Parathyroid adenoma (tissue), 2 donors: Measurements from ENCODE around the gene RUFY2.

Experiments used
- H2AFZ ChIP-seq: fragments of 300-600 bp; sonication (generic); one replicate; pipeline ENCODE4 v1.7.0; 2017; ENCODE audit warnings: antibody characterized with exemption, mild to moderate bottlenecking
- H3K27ac ChIP-seq: fragments of 300-600 bp; sonication (generic); one replicate; pipeline ENCODE4 v1.7.0; 2017
- H3K27me3 ChIP-seq: fragments of 300-600 bp; sonication (generic); one replicate; pipeline ENCODE4 v1.7.0; 2017; ENCODE audit warnings: low read length; ENCODE audit not compliant: control insufficient read depth, insufficient read depth
- H3K36me3 ChIP-seq: fragments of 300-600 bp; sonication (generic); one replicate; pipeline ENCODE4 v1.7.0; 2017; ENCODE audit warnings: low read length; ENCODE audit not compliant: control insufficient read depth, insufficient read depth
- H3K4me1 ChIP-seq: fragments of 300-600 bp; sonication (generic); one replicate; pipeline ENCODE4 v1.7.0; 2017; ENCODE audit warnings: control low read depth
- H3K4me2 ChIP-seq: fragments of 300-600 bp; sonication (generic); one replicate; pipeline ENCODE4 v1.7.0; 2017; ENCODE audit warnings: low read length
- H3K4me3 ChIP-seq: fragments of 300-600 bp; sonication (generic); one replicate; pipeline ENCODE4 v1.7.0; 2017; ENCODE audit warnings: low read depth, low read length
- H3K79me2 ChIP-seq: fragments of 300-600 bp; sonication (generic); one replicate; pipeline ENCODE4 v1.7.0; 2017; ENCODE audit warnings: control low read depth
- H3K9ac ChIP-seq: fragments of 300-600 bp; sonication (generic); one replicate; pipeline ENCODE4 v1.7.0; 2017; ENCODE audit warnings: mild to moderate bottlenecking
- H3K9me3 ChIP-seq: fragments of 300-600 bp; sonication (generic); one replicate; pipeline ENCODE4 v1.7.0; 2017; ENCODE audit warnings: low read length; ENCODE audit not compliant: control insufficient read depth
- TF ChIP-seq, protein P1 (sequence below): fragments of 300-600 bp; sonication (generic); IDR thresholded peaks from one replicate; pipeline ENCODE4 v1.7.0; 2017; ENCODE audit warnings: antibody characterized with exemption, mild to moderate bottlenecking
- donor health status: primary hyperparathyroidism.

Gene RUFY2

DNA sequence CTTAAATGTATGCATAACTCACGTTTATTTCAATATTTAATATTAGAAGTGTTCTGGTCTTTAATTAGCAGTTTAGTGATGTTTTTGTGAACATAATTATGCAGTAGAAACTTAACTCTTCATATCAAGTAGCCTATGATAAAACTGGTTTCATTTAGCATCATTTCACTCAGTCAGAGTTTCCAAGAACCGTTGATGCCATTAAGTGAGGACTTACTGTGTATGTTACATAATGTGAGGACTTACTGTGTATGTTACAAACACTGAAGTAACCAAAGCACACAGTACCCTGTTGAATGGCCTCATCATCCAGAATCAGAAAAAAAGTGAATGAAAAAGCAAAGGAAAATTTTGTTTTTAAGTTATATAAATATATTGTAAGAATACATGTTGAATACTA lies 41.5 kb downstream of the RUFY2 start:
- Histone ChIP-seq H3K4me2 (no peak overlapping the region), H3K4me1 (no peaks in the 10 kb centered on the region), H3K4me3 (no peak overlapping the region), H2AFZ (no peak overlapping the region), H3K9ac (no peak overlapping the region), H3K36me3 (no peaks in the 10 kb centered on the region), H3K79me2 (no peaks in the 10 kb centered on the region), H3K27ac (no peak overlapping the region), H3K9me3 (no peaks in the 10 kb centered on the region), H3K27me3 (no peaks in the 10 kb centered on the region)
- TF ChIP-seq, protein P1, sequence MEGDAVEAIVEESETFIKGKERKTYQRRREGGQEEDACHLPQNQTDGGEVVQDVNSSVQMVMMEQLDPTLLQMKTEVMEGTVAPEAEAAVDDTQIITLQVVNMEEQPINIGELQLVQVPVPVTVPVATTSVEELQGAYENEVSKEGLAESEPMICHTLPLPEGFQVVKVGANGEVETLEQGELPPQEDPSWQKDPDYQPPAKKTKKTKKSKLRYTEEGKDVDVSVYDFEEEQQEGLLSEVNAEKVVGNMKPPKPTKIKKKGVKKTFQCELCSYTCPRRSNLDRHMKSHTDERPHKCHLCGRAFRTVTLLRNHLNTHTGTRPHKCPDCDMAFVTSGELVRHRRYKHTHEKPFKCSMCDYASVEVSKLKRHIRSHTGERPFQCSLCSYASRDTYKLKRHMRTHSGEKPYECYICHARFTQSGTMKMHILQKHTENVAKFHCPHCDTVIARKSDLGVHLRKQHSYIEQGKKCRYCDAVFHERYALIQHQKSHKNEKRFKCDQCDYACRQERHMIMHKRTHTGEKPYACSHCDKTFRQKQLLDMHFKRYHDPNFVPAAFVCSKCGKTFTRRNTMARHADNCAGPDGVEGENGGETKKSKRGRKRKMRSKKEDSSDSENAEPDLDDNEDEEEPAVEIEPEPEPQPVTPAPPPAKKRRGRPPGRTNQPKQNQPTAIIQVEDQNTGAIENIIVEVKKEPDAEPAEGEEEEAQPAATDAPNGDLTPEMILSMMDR: no peak

DNA sequence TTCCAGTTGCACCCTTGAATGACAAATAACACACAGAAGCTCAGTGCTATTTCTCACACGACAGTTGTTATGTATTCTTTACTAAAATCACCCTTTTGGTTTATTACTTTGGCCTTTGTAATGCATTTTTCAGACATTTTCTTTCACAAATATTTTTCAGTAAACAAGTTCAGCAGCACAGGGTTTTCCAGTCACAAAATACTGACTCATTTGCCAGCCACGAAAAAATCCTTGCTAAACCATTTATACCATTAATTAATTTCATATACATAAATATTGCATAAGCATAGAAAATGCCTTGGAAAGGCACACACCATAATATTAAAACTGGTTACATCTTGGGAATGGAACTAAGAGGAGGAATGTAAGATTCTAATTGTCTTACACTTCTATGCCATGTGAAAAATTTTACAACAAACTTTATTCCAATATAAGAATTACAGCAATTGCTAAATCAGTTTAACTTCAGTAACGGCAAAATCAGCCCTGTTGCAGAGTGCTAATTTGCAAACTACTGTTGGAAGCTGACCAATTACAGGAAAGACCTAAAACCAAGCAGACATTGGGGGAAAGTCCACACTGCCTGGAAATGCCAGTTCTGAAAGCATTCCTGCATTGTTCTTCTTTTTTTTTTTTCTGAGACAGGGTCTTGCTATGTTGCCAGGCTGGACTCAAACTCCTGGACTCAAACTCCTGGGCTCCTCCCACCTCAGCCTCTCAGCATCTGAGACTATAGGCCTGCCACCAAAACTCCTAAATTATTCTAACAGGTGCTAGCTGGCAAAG lies 42.8 kb downstream of the RUFY2 start:
- no peak overlapping the region for H3K4me3 ChIP-seq
- H3K36me3 ChIP-seq: no peaks in the 10 kb centered on the region
- TF ChIP-seq, protein P1: no peak
- H3K4me2 ChIP-seq: no peak overlapping the region
- H3K27me3 ChIP-seq: no peaks in the 10 kb centered on the region
- H3K79me2 ChIP-seq: no peaks in the 10 kb centered on the region
- H3K9ac ChIP-seq: no peak overlapping the region
- H3K27ac ChIP-seq: no peak overlapping the region
- H3K4me1 ChIP-seq: no peaks in the 10 kb centered on the region
- no peak overlapping the region for H2AFZ ChIP-seq
- no peaks in the 10 kb centered on the region for H3K9me3 ChIP-seq

DNA sequence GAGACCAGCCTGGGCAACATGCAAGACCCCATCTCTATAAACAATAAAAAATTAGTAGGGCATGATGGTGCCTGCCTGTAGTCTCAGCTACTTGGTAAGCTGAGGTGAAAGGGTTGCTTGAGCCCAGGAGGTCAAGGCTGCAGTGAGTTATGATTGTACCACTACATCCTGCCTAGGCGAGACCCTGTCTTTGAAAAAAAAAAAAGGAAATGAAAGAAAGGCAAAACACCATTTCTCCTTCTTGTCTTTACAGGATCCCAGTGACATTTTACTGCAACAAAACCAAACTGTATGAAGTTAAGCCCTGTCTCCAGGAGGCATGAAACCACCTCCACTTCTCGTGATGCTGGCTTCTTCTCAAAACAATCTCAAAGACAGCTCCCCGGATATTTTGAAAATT lies 44.5 kb downstream of the RUFY2 start:
- Histone ChIP-seq H3K79me2 (no peaks in the 10 kb centered on the region), H3K9me3 (no peaks in the 10 kb centered on the region), H3K27me3 (no peaks in the 10 kb centered on the region), H3K4me2 (no peak overlapping the region), H3K4me3 (no peak overlapping the region), H3K27ac (no peak overlapping the region), H3K4me1 (no peaks in the 10 kb centered on the region), H3K9ac (no peak overlapping the region), H3K36me3 (no peaks in the 10 kb centered on the region), H2AFZ (no peak overlapping the region)
- TF ChIP-seq, protein P1: no peak

DNA sequence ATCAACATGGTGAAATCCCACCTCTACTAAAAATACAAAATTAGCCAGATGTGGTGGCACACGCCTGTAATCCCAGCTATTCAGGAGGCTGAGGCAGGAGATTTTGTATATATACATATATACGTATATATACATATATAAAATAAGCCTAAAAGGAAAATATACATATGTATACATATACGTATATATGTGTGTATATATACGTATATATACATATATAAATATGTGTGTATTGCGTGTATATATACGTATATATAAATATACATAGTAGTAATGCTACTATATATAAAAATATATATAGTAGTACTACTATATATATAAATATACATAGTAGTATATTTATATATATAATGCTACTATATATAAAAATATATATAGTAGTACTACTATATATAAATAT lies 47.9 kb downstream of the RUFY2 start:
- no peak overlapping the region for H3K9ac ChIP-seq
- no peaks in the 10 kb centered on the region for H3K4me1 ChIP-seq
- TF ChIP-seq, protein P1: no peak
- no peaks in the 10 kb centered on the region for H3K9me3 ChIP-seq
- H3K4me3 ChIP-seq: no peak overlapping the region
- no peaks in the 10 kb centered on the region for H3K79me2 ChIP-seq
- no peak overlapping the region for H3K27ac ChIP-seq
- no peak overlapping the region for H3K4me2 ChIP-seq
- H3K27me3 ChIP-seq: no peaks in the 10 kb centered on the region
- H3K36me3 ChIP-seq: no peaks in the 10 kb centered on the region
- no peak overlapping the region for H2AFZ ChIP-seq

DNA sequence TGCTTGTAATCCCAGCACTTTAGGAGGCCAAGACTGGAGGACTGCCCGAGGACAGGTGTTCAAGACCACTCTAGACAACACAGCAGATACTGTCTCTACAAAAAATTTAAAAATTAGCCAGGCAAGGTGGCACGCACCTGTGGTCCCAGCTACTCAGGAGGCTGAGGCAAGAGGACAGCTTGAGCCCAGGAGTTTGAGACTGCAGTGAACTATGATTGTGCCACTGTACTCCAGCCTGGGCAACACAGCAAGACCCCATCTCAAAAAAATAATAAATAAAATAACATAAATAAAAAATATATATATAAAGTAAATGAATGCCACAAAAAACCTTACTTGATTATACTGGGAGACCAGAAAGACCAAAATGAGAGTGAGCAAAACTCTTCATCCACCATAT lies 53.5 kb downstream of the RUFY2 start:
- H3K27ac ChIP-seq: no peak overlapping the region
- no peak overlapping the region for H3K4me3 ChIP-seq
- TF ChIP-seq, protein P1: no peak
- no peaks in the 10 kb centered on the region for H3K9me3 ChIP-seq
- no peaks in the 10 kb centered on the region for H3K4me1 ChIP-seq
- no peaks in the 10 kb centered on the region for H3K27me3 ChIP-seq
- no peak overlapping the region for H3K9ac ChIP-seq
- H3K79me2 ChIP-seq: no peaks in the 10 kb centered on the region
- H2AFZ ChIP-seq: no peak overlapping the region
- no peaks in the 10 kb centered on the region for H3K36me3 ChIP-seq
- no peak overlapping the region for H3K4me2 ChIP-seq
